Skin of body (tissue), 2 donors: ENCODE data around the gene COL5A1. TPM values are rescaled to one million over a fixed set of nuclear protein-coding genes. Genes with fewer than 3 reads are reported as not detected.

Experiments used
- DNase-seq: peaks from one replicate; lab custom pipeline; 2025; lab: John Stamatoyannopoulos, UW
- total RNA-seq: library from RNA; depleted of rRNA; stranded (reverse); fragments of >200 nt; gene quantifications from one replicate; pipeline ENCODE4 v1.2.3, GENCODE V29; 2014

COL5A1 gene
- total RNA-seq, 1 donor from 2014 or later: 349 TPM

DNA sequence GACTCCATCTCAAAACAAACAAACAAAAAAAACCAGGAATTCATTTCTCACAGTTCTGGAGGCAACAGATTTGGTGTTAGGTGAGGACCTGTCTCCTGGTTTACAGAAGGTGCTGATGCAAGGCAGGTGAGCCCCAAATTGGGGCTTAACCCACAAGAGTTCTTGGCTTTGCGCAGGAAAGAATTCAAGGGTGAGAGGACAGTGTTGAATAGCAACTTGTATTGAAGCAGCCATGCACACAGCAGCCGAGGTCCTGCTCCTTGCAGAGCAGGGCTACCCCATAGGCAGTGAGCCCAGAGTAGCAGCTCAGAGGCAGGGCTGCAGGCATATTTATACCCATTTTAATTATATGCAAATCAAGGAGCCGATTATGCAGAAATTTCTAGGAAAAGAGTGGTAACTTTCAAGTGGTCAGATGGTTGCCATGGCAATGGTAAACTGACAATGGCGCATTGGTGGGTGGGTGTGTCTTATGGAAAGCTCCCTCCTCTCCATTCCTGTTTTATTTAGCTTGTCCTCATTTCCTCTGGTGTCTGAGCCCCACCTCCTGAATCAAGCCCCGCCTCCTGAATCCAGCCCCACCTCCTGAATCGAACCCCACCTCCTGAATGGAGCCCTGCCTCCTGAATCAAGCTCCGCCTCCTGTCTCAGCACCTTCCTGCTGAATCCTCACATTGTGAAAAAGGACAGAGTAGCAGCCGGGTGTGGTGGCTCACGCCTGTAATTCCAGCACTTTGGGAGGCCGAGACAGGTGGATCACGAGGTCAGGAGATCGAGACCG lies 34.5 kb upstream of the COL5A1 start:
- DNase-seq: no peak

DNA sequence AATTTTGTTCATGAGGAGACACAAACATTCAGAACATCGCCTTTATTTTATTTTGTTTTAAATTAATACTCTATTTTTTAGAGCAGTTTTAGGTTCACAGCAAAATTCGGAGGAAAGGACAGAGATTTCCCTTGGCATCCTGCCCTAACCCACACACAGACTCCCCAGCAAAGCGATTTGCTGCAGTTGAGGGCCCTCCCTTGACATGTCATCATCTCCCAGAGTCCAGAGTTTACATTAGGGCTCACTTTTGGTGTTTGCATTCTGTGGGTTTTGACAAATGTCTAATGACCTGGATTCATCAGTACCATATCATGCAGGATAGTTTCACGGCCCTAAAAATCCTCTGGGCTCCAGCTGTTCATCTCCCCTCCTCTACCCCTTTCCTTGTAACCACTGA lies 33.6 kb upstream of the COL5A1 start:
- DNase-seq: no peak

DNA sequence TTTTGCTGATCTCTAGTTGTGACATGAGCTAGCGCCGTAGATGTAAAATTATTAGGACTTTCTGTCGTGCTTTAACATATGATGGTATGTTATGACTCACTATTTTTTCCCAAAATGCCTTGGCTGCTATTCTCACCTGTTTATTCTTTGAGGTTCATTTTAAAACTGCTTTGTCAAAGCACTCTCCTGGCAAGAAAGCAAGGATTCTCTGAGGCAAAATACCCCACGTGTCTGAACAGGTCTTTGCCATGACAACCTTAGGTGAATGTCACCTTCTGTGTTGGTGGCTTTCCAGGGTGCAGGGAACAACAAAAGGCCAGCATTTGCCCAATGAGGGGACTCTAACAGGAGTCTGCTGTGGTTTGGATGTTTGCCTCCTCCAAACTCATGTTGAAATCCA lies 30.6 kb upstream of the COL5A1 start:
- no peak for DNase-seq

DNA sequence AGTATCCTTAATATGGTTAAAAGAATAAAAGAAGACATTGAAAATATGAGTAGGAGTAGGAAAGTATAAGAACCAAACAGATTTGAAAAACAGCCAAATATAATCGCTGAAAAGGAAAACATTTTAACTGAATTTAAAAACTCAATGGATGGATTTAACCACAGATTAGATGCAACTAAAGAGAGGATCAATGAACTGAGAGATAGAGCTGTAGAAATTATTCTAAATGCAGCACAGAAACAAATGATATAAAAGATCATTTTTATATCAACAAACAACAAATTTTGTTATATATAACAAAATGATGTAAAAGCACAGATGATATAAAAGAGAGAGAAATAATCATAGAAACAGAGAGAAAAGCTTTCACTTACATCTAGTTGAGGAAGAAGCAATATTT lies 29.3 kb upstream of the COL5A1 start:
- no peak for DNase-seq

GRCh38 chr9:134612715-134613114 lies 28.9 kb upstream of the COL5A1 start:
- DNase-seq: no peak

GRCh38 chr9:134614256-134614655 lies 27.3 kb upstream of the COL5A1 start:
- DNase-seq: no peak

- DNase-seq: peak; percentile 46
Observed at GRCh38 chr9:134616341-134616740, 25.3 kb upstream of the COL5A1 start.

GRCh38 chr9:134617246-134617645 lies 24.4 kb upstream of the COL5A1 start:
- no peak for DNase-seq

- DNase-seq: no peak
Observed at GRCh38 chr9:134617836-134618162, 23.8 kb upstream of the COL5A1 start.

- peak; percentile 74 for DNase-seq
Observed at GRCh38 chr9:134618163-134618832, 23.3 kb upstream of the COL5A1 start.

- no peak for DNase-seq
Observed at GRCh38 chr9:134618833-134619447, 22.7 kb upstream of the COL5A1 start.

DNA sequence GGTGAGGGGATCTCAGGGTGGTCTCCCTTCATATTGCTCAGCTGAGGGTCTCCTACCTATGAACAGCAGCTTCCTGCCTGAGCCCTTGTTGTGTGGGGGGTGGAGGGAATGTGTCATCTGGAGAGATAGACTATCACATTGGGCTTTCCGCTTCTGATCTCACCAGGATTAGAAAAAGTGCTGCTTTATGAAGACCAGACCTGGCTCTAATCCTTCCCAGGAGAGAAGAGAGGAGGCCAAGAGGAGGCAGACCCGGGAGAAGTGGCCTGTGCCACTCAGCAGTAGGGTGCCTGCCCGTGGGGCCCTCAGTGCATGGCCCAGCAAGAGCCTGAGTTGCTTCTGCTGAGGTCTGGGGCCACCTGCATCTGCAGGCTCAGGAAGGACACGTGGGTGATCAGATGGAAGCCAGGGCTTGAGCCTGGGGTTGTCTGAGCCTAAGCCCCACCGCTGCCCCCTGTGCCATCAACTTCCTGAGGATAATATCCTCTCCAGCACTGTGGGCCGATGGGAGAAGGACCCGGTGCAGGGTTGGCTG lies 22.1 kb upstream of the COL5A1 start:
- DNase-seq: no peak

GRCh38 chr9:134619983-134620661 lies 21.5 kb upstream of the COL5A1 start:
- no peak for DNase-seq

GRCh38 chr9:134620751-134621557 lies 20.6 kb upstream of the COL5A1 start:
- DNase-seq: no peak

- DNase-seq: no peak
Observed at GRCh38 chr9:134621558-134622110, 20.0 kb upstream of the COL5A1 start.

GRCh38 chr9:134622896-134623257 lies 18.7 kb upstream of the COL5A1 start:
- DNase-seq: no peak

DNA sequence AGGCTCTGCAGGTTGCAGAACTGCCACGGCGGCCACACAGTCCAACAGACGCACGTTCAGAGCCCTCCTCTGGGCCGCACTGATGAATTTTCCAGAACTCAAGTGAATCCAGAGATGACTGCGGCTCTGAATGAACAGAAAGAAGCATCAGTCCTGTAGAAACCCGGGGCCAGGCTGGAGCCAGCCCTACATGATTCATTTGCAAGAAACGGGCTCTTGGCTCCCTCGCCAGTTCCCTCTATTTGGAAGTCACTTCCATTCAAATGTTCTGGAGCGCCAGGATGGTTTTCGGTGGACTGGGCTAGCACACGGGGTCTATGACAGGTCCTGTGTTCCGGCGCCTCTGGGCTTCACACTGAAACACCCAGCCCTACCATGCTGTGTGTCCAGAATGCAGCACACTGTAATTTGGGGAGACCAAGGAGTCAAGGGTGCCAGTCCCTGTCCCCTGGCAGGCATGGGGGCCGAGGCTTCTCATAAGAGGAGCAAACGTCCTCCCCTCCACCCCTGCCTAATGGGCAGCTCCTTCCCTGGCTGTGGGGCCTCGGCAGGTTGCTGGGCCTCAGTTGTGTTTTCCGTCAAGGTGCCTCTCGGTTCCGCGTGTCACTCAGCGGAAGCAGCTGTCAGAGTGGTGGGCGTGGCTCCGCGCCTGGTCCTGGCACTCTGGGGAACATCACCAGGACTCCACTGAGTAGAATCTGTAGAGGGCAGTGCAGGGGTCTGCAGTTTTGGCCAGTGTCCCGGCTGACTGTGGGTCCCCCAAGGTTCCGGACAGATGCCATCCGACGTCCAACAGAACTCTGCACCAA lies 18.1 kb upstream of the COL5A1 start:
- DNase-seq: no peak

DNA sequence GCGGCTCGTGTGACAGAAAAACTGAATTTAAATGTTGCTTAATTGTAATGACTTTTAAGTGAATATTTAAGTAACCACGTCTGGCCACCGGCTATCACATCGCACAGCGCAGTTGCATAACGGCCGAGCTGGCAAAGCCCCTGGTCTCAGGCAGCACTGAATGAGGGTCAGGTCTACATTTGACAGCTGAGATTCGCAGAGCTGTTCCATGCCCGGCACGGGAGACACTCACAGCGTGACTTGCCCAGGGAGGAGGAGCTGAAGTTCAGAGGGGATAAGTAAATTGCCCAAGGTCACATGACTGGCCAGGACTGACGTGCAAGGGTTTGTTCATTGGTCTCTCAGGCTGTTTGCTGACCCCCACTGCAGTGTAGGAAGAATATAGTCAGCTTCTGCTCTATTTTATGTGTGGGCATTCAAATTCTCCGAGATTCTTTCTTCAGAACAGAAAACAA lies 17.4 kb upstream of the COL5A1 start:
- no peak for DNase-seq

GRCh38 chr9:134624621-134625181 lies 16.9 kb upstream of the COL5A1 start:
- DNase-seq: no peak
